ENCODE measurements around the gene CACNA1C. TPM values are rescaled to one million over a fixed set of nuclear protein-coding genes. Genes with fewer than 3 reads are reported as not detected.
A peak's percentile ranks its signal among the peaks of the same experiment; 100 is the strongest.

The CACNA1C gene
- total RNA-seq, 1 donor from 2014 or later, result 15.6 TPM

DNA sequence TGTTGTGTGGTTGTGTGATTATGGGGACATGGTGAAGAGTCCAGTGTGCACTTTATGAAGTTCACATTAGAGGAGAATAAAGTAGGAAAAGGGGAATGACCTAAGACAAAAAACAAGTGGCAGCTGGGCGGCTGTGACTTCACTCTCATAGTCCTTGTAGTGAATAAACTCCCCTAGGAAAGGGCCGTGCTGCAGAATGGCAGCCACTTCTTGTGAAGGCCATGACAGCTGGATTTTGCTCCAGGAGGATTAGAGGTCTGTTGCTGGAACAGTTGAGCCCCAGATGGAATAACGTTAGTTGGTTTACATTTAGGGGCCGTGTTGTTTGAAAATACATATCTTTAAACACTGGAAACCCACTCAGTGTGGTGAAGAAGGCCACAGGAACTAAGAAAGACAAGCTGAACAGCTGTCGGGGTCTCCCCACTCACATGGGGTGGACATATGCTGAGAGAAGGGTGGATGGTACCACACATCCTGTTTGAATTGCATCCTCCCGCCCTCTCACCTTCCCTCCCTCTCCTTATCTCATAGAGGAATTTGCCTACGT lies 276.9 kb downstream of the CACNA1C start:
- H3K27me3 ChIP-seq, result no peaks in the 10 kb centered on the region
- DNase-seq (no peak), ATAC-seq (no peak)
- no peak overlapping the region for H3K4me3 ChIP-seq
- no peaks in the 10 kb centered on the region for H3K36me3 ChIP-seq
- intact Hi-C loops (cut with DNase I), result no loop called here
- TF ChIP-seq, protein P1, sequence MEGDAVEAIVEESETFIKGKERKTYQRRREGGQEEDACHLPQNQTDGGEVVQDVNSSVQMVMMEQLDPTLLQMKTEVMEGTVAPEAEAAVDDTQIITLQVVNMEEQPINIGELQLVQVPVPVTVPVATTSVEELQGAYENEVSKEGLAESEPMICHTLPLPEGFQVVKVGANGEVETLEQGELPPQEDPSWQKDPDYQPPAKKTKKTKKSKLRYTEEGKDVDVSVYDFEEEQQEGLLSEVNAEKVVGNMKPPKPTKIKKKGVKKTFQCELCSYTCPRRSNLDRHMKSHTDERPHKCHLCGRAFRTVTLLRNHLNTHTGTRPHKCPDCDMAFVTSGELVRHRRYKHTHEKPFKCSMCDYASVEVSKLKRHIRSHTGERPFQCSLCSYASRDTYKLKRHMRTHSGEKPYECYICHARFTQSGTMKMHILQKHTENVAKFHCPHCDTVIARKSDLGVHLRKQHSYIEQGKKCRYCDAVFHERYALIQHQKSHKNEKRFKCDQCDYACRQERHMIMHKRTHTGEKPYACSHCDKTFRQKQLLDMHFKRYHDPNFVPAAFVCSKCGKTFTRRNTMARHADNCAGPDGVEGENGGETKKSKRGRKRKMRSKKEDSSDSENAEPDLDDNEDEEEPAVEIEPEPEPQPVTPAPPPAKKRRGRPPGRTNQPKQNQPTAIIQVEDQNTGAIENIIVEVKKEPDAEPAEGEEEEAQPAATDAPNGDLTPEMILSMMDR (IDR thresholded peaks at IDR 0.05), result no peak
- no peaks in the 10 kb centered on the region for H3K9me3 ChIP-seq
- no peak overlapping the region for H3K27ac ChIP-seq
- no peaks in the 10 kb centered on the region for H3K4me1 ChIP-seq

DNA sequence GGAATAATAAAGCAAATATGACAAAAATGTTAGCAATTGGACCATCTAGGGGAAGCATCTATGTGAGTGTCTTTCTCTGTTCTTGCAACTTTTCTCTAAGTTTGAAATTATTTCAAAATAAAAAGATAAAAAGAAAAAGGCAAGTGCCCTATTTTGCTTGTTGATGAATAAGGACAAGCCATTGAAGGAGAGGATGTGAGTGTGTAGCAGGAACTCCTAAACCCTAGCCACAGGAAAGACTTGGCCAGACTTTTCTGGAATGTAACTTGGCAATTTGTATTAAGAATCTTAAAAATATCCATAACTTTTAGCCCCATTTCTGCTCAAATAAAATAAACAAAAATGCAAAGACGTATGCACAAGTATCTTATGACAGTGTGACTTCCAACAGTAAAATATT lies 279.4 kb downstream of the CACNA1C start:
- ATAC-seq (no peak), DNase-seq (no peak)
- Histone ChIP-seq H3K4me1 (peaks cover 6% of the 10 kb centered on the region), H3K36me3 (no peaks in the 10 kb centered on the region), H3K27ac (no peak overlapping the region), H3K9me3 (no peaks in the 10 kb centered on the region), H3K4me3 (no peak overlapping the region), H3K27me3 (no peaks in the 10 kb centered on the region)
- intact Hi-C loops (cut with DNase I), result no loop called here
- TF ChIP-seq, protein P1 (IDR thresholded peaks at IDR 0.05), result no peak

DNA sequence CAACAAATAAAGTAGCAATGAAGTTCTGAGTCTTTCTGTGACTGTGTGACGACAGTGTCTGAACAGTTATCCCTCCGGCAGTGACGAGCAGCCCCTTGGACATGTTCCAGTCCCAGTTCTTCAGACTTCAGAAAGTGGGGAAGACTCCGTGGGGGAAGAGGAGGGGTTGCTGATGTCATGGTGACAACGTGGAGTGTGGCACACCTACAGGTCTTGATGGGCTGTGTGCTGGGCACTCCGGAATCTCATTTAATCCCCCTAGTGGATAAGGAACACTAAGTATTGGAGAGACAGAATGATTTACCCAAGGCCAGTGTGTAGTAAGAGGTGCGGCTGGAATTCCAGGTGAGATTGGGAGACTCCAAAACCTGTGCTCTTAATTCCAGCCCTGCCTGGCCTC lies 280.2 kb downstream of the CACNA1C start:
- no peak overlapping the region for H3K27ac ChIP-seq
- intact Hi-C loops (cut with DNase I), result no loop called here
- H3K4me3 ChIP-seq, result no peak overlapping the region
- no peak for DNase-seq
- TF ChIP-seq, protein P1 (IDR thresholded peaks at IDR 0.05), result no peak
- peaks cover 6% of the 10 kb centered on the region for H3K4me1 ChIP-seq
- ATAC-seq, result no peak
- no peaks in the 10 kb centered on the region for H3K36me3 ChIP-seq
- no peaks in the 10 kb centered on the region for H3K27me3 ChIP-seq
- no peaks in the 10 kb centered on the region for H3K9me3 ChIP-seq

DNA sequence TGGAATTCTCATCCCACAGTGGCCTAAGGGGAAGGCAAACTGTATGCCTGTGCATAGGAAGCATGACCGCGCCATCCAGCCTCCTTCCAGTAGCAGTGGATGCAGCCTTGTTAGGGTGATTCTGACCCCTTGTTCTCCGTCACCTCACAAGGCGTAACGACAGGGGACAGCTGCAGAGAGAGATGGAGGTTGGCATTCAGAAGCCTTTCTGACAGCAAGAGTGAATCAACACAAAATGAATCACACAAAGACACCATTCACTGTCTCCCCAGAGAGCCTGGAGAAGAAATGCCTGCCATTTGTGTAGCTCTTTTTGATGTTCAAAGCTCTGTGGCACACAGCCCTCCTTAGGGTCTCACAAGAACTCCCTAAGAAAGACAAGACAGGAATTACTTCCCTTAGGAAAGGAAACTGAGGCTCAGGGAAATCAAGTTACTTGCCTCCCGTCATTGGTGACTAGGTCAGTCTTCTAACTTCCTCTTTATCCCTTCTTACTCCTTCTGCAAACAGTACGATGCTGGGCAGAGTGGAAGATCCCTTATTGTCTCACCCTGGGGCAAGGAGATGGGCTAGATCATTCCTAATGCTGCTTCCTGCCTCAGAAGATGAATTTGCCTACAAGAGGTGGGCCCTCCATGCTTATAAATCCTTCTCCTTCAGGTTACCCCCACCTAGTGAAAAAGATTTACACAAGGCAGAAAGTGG lies 280.9 kb downstream of the CACNA1C start:
- no peak overlapping the region for H3K27ac ChIP-seq
- H3K9me3 ChIP-seq, result no peaks in the 10 kb centered on the region
- ATAC-seq, result peak; percentile 46
- intact Hi-C loops (cut with DNase I), result no loop called here
- no peak overlapping the region for H3K4me3 ChIP-seq
- H3K4me1 ChIP-seq, result peaks cover 6% of the 10 kb centered on the region
- no peaks in the 10 kb centered on the region for H3K27me3 ChIP-seq
- TF ChIP-seq, protein P1 (IDR thresholded peaks at IDR 0.05), result no peak
- no peak for DNase-seq
- H3K36me3 ChIP-seq, result no peaks in the 10 kb centered on the region

DNA sequence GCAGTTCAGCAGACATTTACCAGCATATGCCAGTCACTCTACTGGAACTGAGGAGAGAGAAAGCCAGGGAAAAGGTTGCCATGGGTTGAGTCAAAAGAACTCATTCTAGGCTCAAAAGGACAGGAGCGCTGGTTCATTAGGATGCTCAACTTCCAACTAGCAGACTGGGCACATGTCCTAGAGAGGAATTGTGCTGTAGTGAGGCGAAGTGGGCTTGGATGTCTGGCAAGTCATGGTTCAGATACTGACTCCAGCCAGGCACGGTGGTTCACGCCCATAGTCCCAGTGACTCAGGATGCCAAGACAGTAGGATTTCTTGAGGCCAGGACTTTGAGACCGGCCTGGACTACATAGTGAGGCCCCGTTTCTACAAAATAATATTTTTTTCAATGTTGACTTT lies 281.5 kb downstream of the CACNA1C start:
- Histone ChIP-seq H3K9me3 (no peaks in the 10 kb centered on the region), H3K36me3 (no peaks in the 10 kb centered on the region), H3K4me3 (no peak overlapping the region), H3K27ac (no peak overlapping the region), H3K4me1 (peaks cover 6% of the 10 kb centered on the region), H3K27me3 (no peaks in the 10 kb centered on the region)
- ATAC-seq, result no peak
- TF ChIP-seq, protein P1 (IDR thresholded peaks at IDR 0.05), result no peak
- no peak for DNase-seq
- intact Hi-C loops (cut with DNase I), result no loop called here

Measured in upper lobe of right lung (tissue), 1 donor.